ENCODE measurements around the gene DMGDH. TPM values are rescaled to one million over a fixed set of nuclear protein-coding genes. Genes with fewer than 3 reads are reported as not detected.

Gene DMGDH
- total RNA-seq, 1 experiment from 2014 or later = not detected

- Histone ChIP-seq H3K4me1 (ENCODE audit: insufficient read depth, low read length) (peaks cover 3% of the 10 kb centered on the region; the same call in 1 of the 2 replicates), H2AK5ac (ENCODE audit: insufficient read length, low read length) (no peak overlapping the region), H3K27me3 (ENCODE audit: insufficient read depth, low read length) (no peaks in the 10 kb centered on the region), H4K8ac (replicated peaks; ENCODE audit: insufficient read length, low read depth, low read length) (no peak overlapping the region), H3K9me3 (ENCODE audit: control insufficient read depth, low read depth, low read length) (no peaks in the 10 kb centered on the region), H4K5ac (ENCODE audit: insufficient read length, low read depth, low read length) (no peak overlapping the region), H2BK120ac (ENCODE audit: low read depth, low read length, poor library complexity, severe bottlenecking) (no peak overlapping the region), H3K23ac (ENCODE audit: insufficient read length, low read depth, low read length) (no peak overlapping the region), H3T11ph (ENCODE audit: low read length) (no peak overlapping the region), H2BK20ac (ENCODE audit: low read depth, low read length, poor library complexity, severe bottlenecking) (no peak overlapping the region), H2BK15ac (ENCODE audit: low read depth, low read length) (no peak overlapping the region), H3K79me1 (ENCODE audit: insufficient read depth, low read depth, low read length, poor library complexity, severe bottlenecking) (no peaks in the 10 kb centered on the region), H3K9ac (ENCODE audit: extremely low read depth, insufficient read length, low read length) (no peak overlapping the region), H2BK12ac (ENCODE audit: insufficient read length, low read depth, low read length) (no peak overlapping the region), H2BK5ac (ENCODE audit: insufficient read length, low read length) (no peak overlapping the region), H3K23me2 (ENCODE audit: insufficient read length, low read depth, low read length, poor library complexity, severe bottlenecking) (no peaks in the 10 kb centered on the region), H3K18ac (ENCODE audit: insufficient read length, low read depth, low read length) (no peak overlapping the region), H4K91ac (ENCODE audit: insufficient read length, low read depth, low read length) (no peak overlapping the region), H3K4me2 (ENCODE audit: insufficient read depth, insufficient read length, low read length) (no peak overlapping the region), H3K79me2 (ENCODE audit: insufficient read depth, low read length) (no peaks in the 10 kb centered on the region; the same call in 1 of the 2 replicates), H3K27ac (ENCODE audit: insufficient read length, low read depth, low read length) (no peak overlapping the region), H4K20me1 (ENCODE audit: control insufficient read depth, insufficient read depth, insufficient read length) (no peaks in the 10 kb centered on the region), H3K56ac (ENCODE audit: insufficient read length, low read depth, low read length) (no peak overlapping the region), H2AFZ (ENCODE audit: low read length) (no peak overlapping the region), H3K4ac (ENCODE audit: low read depth, low read length) (no peak overlapping the region), H3K14ac (ENCODE audit: insufficient read depth, low read length) (no peak overlapping the region)
- Mint-ChIP-seq H3K4me3 (no peak overlapping the region), H3K36me3 (ENCODE audit: insufficient read depth in 1 of 3, low read depth in 3 of 3) (no peaks in the 10 kb centered on the region), H3K4me1 (peaks cover 24 to 25% of the 10 kb centered on the region in 2 experiments), H3K27ac (0 out of 7 replicates have a peak overlapping the region, but pooled peaks of 1 of the 3 experiments have one; percentile 62), H3K27me3 (ENCODE audit: low read depth) (no peaks in the 10 kb centered on the region), H3K9me3 (no peaks in the 10 kb centered on the region)
- no peak for TF ChIP-seq CTCF (conservative IDR thresholded peaks at IDR 0.05)
- DNase-seq = no peak
- no CpG with 5 or more reads among the region's 2 CpGs for WGBS (ENCODE audit: extremely low coverage, insufficient read length, low lambda C conversion rate)
Observed at GRCh38 chr5:78974601-78975000, 94.9 kb downstream of the DMGDH start.

All from H9 (cell line).